ENCODE data around the gene ANGEL2. TPM values are rescaled to one million over a fixed set of nuclear protein-coding genes. Genes with fewer than 3 reads are reported as not detected.

The ANGEL2 gene
- total RNA-seq, 2 donors from 2014 or later, result 55.8 to 60.4 TPM

DNA sequence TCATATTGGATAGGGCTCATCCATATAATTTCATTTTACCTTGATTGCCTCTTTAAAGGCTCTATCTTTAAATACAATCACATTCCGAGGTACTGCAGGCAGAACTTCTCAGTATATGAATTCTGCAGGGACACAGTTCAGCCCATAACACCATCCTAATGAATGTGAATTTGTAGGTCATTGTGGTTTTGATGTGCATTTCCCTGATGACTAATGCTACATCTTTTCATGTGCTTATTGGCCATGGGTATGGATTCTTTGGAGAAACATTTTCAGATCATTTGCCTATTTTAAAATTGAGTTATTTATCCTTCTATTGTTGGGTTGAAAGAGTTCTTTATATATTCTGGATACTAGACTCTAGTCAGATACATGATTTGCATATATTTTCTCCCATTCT is 25.8 kb upstream of the ANGEL2 start:
- no peak for DNase-seq
- TF ChIP-seq, protein P1, sequence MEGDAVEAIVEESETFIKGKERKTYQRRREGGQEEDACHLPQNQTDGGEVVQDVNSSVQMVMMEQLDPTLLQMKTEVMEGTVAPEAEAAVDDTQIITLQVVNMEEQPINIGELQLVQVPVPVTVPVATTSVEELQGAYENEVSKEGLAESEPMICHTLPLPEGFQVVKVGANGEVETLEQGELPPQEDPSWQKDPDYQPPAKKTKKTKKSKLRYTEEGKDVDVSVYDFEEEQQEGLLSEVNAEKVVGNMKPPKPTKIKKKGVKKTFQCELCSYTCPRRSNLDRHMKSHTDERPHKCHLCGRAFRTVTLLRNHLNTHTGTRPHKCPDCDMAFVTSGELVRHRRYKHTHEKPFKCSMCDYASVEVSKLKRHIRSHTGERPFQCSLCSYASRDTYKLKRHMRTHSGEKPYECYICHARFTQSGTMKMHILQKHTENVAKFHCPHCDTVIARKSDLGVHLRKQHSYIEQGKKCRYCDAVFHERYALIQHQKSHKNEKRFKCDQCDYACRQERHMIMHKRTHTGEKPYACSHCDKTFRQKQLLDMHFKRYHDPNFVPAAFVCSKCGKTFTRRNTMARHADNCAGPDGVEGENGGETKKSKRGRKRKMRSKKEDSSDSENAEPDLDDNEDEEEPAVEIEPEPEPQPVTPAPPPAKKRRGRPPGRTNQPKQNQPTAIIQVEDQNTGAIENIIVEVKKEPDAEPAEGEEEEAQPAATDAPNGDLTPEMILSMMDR (conservative IDR thresholded peaks at IDR 0.05), result no peak
- no peak overlapping the region for H3K27ac Mint-ChIP-seq
- H3K4me3 Mint-ChIP-seq, result no peak overlapping the region
- H3K9me3 ChIP-seq (ENCODE audit: control insufficient read depth, low read length), result no peaks in the 10 kb centered on the region
- no peak overlapping the region for H3K27ac ChIP-seq (ENCODE audit: low read depth, low read length)
- no peaks in the 10 kb centered on the region for H3K27me3 Mint-ChIP-seq (ENCODE audit: insufficient read depth)
- H3K9ac ChIP-seq (ENCODE audit: extremely low read depth, low read length, poor library complexity, severe bottlenecking), result no peak overlapping the region
- no peaks in the 10 kb centered on the region for H3K27me3 ChIP-seq (ENCODE audit: control insufficient read depth, insufficient read depth, low read length, poor library complexity, severe bottlenecking)
- WGBS, 2 experiments (ENCODE audit: insufficient coverage in 1 of 2, insufficient read length in 1 of 2), result 75% methylated on average over 1 of the region's 1 CpG; no CpG with 5 or more reads in 1 of the 2 experiments
- no peak overlapping the region for H3K4me3 ChIP-seq (ENCODE audit: low read length)
- no peaks in the 10 kb centered on the region for H3K4me1 ChIP-seq (ENCODE audit: control insufficient read depth, insufficient read depth, low read length)
- no peaks in the 10 kb centered on the region for H3K9me3 Mint-ChIP-seq
- no peaks in the 10 kb centered on the region for H3K36me3 ChIP-seq (ENCODE audit: control insufficient read depth, insufficient read depth, low read length)
- H3K36me3 Mint-ChIP-seq (ENCODE audit: low read depth), result no peaks in the 10 kb centered on the region
- peaks cover 11% of the 10 kb centered on the region for H3K4me1 Mint-ChIP-seq

DNA sequence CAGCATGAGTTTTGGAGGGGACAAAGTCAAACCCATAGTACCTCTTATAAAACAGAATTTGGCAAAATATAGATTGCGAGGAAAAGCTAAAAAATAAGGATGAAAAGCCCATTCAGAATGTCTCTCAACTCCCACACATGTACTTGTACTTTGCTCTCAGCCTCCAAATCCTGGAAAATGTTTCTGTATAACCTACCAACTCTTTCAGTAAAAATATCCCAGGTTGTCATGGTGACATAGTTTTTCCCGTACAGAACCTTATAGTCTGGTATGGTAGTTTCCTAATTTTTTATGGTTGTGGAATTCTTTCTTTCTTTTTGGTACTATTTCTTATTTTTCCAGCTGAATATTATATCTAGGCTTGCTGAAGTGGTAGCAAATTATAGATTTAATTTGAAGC is 19.9 kb upstream of the ANGEL2 start:
- Mint-ChIP-seq H3K4me1 (no peaks in the 10 kb centered on the region), H3K4me3 (no peak overlapping the region), H3K9me3 (peaks cover 27% of the 10 kb centered on the region), H3K27me3 (ENCODE audit: insufficient read depth) (no peaks in the 10 kb centered on the region), H3K36me3 (ENCODE audit: low read depth) (no peaks in the 10 kb centered on the region), H3K27ac (no peak overlapping the region)
- DNase-seq, result no peak
- peaks cover 3% of the 10 kb centered on the region for H3K9me3 ChIP-seq (ENCODE audit: control insufficient read depth, low read length)
- no peaks in the 10 kb centered on the region for H3K27me3 ChIP-seq (ENCODE audit: control insufficient read depth, insufficient read depth, low read length, poor library complexity, severe bottlenecking)
- H3K4me1 ChIP-seq (ENCODE audit: control insufficient read depth, insufficient read depth, low read length), result no peaks in the 10 kb centered on the region
- 98 to 100% methylated on average over 1 to 2 of the region's 2 CpGs for whole genome bisulfite sequencing, 2 experiments (ENCODE audit: insufficient coverage in 1 of 2, insufficient read length in 1 of 2)
- H3K4me3 ChIP-seq (ENCODE audit: low read length), result no peak overlapping the region
- H3K36me3 ChIP-seq (ENCODE audit: control insufficient read depth, insufficient read depth, low read length), result no peaks in the 10 kb centered on the region
- TF ChIP-seq, protein P1 (conservative IDR thresholded peaks at IDR 0.05), result no peak
- H3K9ac ChIP-seq (ENCODE audit: extremely low read depth, low read length, poor library complexity, severe bottlenecking), result no peak overlapping the region
- no peak overlapping the region for H3K27ac ChIP-seq (ENCODE audit: low read depth, low read length)

DNA sequence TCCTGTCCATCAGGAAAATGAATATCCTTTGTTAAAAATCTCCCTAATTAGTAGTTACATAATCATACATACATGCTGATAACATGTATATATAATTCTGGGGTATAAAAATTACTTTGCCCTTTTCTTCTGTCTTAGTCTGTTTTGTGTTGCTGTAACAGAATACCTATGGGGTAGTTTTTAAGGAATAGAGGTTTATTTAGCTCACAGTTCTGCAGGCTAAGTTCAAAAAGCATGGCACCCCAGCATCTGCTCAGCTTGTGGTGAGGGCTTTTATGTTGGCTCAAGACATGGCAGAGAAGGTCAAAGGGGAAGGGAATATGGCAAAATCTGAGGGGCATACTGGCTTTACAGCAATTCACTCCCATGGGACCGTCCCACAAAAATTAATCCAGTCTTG is 19.0 kb upstream of the ANGEL2 start:
- Mint-ChIP-seq H3K36me3 (ENCODE audit: low read depth) (no peaks in the 10 kb centered on the region), H3K4me1 (no peaks in the 10 kb centered on the region), H3K27ac (no peak overlapping the region), H3K27me3 (ENCODE audit: insufficient read depth) (peaks cover 5% of the 10 kb centered on the region), H3K9me3 (peaks cover 34% of the 10 kb centered on the region), H3K4me3 (no peak overlapping the region)
- 98% methylated on average over 1 of the region's 1 CpG; no CpG with 5 or more reads in 1 of the 2 experiments for WGBS, 2 experiments (ENCODE audit: insufficient coverage in 1 of 2, insufficient read length in 1 of 2)
- no peak overlapping the region for H3K4me3 ChIP-seq (ENCODE audit: low read length)
- H3K36me3 ChIP-seq (ENCODE audit: control insufficient read depth, insufficient read depth, low read length), result no peaks in the 10 kb centered on the region
- peaks cover 3% of the 10 kb centered on the region for H3K9me3 ChIP-seq (ENCODE audit: control insufficient read depth, low read length)
- TF ChIP-seq, protein P1 (conservative IDR thresholded peaks at IDR 0.05), result no peak
- DNase-seq, result no peak
- no peaks in the 10 kb centered on the region for H3K4me1 ChIP-seq (ENCODE audit: control insufficient read depth, insufficient read depth, low read length)
- H3K9ac ChIP-seq (ENCODE audit: extremely low read depth, low read length, poor library complexity, severe bottlenecking), result no peak overlapping the region
- H3K27ac ChIP-seq (ENCODE audit: low read depth, low read length), result no peak overlapping the region
- no peaks in the 10 kb centered on the region for H3K27me3 ChIP-seq (ENCODE audit: control insufficient read depth, insufficient read depth, low read length, poor library complexity, severe bottlenecking)

Measured in endodermal cell (in vitro differentiated cells).